Loucy (cell line): ENCODE results near the gene ZNF681.

Source experiments
- CTCF ChIP-seq: fragments of 200-600 bp; sonication (generic); conservative IDR thresholded peaks from 2 replicates; pipeline ENCODE4 v1.5.1; 2014; ENCODE audit warnings: mild to moderate bottlenecking, antibody characterized with exemption, low read length
- EZH2phosphoT487 ChIP-seq: fragments of 200-600 bp; IDR thresholded peaks from 2 replicates; pipeline ENCODE4 v1.6.1; 2018; ENCODE audit warnings: antibody characterized with exemption, mild to moderate bottlenecking, moderate library complexity, borderline replicate concordance

- no peak for TF ChIP-seq EZH2phosphoT487
- no peak for TF ChIP-seq CTCF
Measured at GRCh38 chr19:23779645-23780044, 21.0 kb upstream of the ZNF681 start.
